Stimulated activated CD4-positive, alpha-beta T cell treated with anti-CD3 and anti-CD28 coated beads, Interleukin-4, amount 100 ng/mL, for 1 hour (primary cell): Measurements from ENCODE around the gene PAFAH2.
"Not testable (repeated sequence)": the region's sequence is repeated elsewhere in the genome, so short reads cannot be mapped to it uniquely, and the experiment has no call there.

Source experiments
- DNase-seq: peaks from one replicate; pipeline ENCODE4 v3.0.0-alpha.2; 2020

The PAFAH2 gene

DNA sequence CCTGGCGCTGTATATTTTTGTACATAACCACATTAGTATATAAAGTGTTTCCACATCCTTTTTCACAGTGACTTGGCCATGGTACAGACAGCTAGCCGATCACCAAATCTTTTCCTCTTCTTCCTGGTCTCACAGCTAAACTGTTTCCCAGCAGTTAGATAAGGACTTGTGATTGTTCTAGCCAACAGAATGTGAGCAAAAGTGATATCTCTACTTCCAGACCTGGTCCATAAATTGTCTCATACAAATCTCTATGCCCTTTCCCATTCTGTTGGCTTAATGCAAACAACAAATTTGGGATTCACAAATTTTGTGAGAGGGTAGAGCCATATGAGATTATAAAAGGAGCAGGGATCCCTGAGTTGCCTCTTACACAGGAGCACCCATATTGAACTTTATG, 19.5 kb downstream of the PAFAH2 start:
- no peak for DNase-seq

DNA sequence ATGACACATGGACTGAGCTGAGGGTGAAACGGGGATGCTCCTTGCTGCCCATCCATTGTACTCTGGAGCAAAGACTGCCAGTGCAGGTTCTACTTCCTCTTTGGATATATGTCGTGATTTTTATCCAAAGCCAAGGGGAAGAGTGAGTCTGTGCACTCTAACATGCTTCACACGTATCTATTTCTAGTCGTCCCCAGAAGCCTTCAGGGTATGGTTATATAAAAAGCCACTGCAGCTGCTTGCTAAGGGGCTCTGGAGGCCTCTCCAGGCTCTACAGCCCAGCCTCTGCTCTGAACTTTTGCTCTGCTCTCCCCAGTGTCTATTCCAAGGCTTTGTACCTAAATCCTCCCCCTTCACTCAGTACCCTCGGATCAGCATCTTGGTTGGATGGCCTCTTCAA, 20.1 kb downstream of the PAFAH2 start:
- no peak for DNase-seq

DNA sequence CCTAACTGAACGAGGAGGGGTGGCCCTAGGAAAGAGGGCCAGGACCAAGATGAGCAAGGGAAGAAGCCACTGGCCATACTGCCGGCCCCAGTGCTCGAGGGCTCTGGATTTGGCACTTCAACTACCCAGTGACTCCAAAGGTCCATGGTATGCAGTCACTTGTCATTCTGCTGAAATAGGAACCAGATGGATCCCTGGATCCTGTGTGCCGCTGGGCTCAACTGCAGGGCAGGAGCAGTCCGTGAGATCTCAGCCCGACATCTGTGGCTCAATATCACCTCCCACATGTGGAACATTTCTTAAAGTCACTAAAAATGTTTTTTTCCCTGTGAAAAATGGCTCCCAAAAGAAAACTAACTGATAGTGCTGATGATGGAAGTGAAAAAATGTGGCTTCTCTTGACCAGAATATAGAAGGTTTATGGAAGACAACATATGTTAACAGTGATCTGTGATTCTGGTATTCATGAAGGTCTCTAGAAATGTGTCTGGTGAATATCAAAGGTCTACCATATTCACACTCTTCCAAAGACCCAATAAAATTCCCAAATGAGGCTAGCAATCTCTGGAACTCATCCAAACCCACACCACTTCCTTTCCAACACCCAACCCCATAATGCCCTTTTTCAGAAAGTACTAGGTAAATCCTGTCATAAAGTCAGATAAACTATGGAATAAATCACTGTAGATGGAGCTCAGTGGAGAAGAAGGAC, 24.1 kb downstream of the PAFAH2 start:
- no peak for DNase-seq

DNA sequence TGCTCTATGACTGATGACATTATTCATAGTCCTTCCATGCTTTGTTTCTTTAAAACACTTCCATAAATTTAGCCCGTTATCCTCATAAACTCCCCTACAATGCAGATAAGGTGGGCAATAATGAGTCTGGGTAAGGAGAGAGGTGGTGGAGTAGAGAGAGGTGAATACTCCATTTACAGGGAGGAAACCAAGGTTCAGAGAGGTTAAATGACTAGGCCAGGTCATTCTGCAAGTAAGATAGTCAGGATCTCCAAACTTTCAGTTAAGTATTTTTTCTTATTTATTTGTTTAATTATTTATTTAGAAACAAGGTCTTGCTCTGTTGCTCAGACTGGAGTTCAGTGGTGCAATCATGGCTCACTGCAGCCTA, 26.1 kb downstream of the PAFAH2 start:
- no peak for DNase-seq

DNA sequence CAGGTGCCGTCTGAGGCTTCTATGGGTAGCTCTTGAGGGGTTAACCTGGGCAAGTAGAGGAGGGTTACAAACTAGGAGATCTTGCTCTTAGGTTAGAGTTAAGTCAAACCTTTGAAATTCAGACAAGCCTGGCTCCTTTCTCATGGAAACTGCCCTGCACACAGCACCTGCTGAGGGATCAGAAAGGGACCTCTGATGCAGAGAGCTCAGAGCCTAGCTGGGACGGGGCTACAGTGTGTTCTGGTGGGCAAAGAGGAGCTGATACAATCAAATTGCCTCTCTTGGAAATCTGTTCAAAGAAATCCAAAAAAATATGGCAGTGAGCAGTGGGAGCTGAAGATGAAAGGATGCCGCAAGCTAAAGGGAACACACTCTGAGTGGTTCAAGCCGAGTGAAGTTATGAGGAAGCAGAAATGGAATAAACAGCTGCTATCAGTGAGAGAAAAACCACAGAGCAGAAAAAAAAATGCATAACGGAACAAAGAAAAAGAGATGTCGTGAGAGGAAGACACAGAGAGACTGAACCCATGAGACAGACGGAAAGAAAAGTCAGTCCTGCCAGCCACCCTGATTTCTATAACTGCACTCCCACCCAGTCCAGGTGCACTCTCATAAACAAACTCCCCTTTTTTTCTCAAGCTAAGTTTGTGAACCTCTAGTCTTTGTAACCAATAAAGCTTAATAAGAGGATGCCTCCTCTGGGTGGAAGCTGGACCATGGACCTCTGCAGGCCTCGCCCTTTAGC, 26.6 kb downstream of the PAFAH2 start:
- DNase-seq = no peak

DNA sequence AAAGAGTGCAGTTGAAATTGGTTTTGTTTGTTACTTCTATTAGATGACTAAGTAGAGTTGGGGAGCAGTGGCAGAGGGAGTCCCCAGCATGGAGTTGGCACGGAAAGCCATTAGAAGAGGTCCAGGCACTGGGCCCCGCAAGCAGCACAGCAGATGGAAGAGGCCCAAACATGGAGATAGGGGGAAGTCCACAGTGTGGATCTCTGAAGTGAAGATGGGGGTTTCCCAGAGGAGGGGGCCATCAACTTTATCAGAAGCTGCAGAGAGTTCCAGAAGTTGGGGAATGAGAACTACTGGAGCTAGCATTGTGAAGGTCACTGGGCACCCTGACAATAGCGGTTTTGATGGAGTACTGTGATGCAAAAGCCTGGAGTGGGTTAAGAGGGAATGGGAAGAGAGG, 30.6 kb downstream of the PAFAH2 start:
- no peak for DNase-seq

DNA sequence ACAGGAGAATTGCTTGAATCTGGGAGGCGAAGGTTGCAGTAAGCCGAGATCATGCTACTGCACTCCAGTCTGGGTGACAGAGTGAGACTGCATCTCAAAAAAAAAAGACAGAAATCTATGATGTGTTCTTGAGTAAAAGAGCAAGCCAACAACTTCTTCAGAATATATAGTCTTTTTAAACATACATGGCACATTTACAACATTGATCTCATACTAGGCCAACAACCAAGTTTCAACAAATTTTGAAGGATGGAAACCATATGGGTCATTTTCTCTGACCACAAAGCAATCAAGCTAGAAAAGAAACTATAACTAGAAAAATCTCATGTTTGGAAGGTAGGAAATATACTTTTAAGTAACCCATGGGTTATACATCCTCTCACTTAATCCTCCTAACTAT, 38.3 kb downstream of the PAFAH2 start:
- DNase-seq = no peak

DNA sequence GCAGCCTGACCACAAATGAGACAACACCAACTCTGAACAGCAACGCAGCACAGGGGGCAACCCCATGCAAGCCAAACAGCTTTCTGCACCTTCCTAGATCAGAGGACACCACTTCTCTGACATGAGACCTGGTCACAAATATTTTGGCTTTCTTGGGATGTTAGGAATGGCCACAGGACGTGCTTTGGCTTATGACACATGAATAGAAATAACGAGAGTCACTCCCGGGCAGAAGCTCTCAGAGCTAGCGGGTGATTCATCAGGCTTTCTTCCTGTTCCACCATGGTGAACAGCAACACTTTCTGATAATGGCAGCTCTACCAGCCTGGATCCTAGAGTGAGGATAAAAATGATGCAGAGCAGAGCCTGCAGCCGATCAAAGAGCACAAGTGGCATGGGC, 39.4 kb downstream of the PAFAH2 start:
- DNase-seq = no peak

DNA sequence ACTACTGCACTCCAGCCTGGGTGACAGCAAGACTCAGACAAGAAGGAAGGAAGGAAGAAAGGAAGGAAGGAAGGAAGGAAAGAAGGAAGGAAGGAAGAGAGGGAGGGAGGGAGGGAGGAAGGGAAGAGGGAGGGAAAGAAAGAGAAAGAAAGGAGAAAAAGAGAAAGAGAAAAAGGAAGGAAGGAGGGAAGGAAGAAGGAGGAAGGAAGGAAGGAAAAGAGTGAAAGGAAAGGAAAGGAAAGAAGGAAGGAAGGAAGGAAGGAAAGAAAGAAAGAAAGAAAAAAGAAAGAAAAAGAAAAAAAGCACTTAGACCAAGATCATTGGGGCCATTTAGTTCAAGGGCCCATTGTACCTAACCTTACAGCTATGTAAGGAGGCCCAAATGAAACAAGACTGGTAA, 42.3 kb downstream of the PAFAH2 start:
- no peak for DNase-seq

DNA sequence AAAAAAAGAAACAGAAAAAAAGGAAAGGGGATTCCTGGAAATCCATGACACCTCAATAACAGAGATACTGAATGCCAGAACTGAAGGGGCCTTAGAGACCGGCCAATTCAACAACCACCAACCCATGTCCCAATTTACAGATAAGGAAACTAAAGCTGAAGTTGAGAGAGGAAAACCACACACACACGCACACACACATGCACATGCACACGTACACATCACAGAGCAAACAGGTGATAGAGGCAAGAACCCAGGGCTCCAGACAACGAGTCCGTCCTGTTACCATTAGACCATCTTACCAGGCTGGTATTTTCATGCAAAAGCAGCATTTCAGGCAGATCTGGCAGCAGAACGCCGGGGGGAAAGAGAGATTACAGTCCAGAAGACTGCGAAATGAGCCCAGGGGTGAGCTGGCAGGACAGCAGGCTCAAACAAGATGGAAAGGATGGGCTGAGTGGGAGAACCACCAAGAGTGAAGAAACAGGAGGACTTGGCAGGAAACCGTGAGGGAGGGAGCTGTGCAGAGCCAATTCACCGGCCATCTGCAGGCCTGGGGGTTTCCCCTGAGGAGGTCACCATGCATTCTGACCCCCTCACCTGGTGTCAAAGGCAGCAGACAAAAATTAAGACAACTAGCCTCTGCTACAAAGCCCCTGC, 43.5 kb downstream of the PAFAH2 start:
- no peak for DNase-seq

DNA sequence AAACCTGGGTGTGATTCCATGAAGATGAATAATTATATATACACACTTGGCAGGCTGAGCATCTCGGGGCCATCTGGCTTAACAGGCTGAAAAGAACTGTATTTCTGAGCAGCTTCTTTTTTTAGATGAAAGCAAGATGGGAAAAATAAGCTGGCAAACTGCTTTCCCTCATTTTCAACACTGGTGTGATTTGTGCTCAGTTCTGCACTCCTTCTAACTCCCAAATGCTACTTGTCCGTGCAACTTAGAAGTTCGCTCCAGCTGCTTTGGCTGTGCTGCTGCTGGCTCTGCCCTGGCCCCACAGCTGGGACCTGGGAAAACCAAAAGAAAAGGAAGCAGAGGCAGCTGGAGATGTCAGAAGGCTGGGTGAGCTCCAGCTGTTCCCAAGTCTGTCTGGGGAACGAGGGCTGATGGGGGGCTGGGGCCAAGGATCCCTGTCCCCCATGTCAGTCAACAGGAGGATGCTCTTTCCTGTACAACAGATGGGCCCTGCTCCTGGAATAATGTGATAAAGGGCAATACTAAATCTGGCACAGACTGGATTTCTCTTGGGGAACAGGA, 44.9 kb downstream of the PAFAH2 start:
- DNase-seq = no peak

DNA sequence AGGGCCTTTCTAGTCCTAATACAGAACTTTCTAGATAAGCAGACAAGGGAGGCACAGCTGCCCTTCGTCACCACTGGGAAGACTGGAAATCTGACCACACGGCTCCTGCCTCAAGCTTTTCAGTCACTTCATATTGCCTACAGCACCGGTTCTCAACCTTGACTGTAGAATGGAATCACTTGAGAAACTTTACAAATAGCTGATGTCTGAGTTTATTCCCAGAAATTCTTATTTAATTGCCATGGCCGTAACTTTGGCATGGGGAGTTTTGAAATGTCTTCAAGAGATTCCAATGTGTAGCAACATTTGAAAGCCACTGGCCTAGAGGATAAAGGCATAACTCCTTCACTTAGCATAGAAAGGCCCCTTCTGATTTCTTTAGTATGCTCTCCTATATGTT, 49.2 kb downstream of the PAFAH2 start:
- no peak for DNase-seq

DNA sequence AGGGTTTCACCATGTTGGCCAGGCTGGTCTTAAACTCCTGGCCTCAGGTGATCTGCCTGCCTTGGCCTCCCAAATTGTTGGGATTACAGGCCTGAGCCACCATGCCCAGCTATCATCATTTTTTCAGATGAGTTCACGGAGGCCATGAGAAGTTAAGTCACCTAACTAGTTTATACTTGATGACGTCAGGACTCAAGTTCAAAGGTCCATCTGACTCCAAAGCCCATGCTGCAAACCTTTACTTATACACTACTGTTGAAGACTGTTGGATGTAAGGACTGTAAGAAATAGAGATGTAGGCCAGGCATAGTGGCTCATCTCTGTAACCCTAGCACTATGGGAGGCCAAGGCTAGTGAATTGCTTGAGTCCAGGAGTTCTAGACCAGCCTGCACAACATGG, 50.8 kb downstream of the PAFAH2 start:
- DNase-seq = no peak

DNA sequence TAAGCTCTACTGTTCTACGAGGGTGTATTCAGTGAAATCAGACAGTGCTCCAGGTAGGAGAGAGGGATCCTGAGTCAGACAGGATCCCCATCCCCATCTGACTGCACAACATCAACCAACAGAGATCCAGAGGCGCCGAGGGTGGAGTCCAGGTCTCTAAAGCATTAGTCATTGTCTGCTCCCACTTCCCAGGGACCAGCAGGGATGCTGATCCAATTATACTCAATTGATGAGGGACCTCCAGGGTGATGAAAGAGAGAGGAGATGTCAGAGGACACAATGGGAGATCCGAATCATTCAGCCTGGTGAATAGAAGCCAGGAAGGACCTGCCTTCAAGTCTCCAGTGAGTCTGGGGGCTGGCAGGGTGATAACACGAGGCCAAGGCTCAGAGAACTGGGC, 52.1 kb downstream of the PAFAH2 start:
- DNase-seq = no peak

DNA sequence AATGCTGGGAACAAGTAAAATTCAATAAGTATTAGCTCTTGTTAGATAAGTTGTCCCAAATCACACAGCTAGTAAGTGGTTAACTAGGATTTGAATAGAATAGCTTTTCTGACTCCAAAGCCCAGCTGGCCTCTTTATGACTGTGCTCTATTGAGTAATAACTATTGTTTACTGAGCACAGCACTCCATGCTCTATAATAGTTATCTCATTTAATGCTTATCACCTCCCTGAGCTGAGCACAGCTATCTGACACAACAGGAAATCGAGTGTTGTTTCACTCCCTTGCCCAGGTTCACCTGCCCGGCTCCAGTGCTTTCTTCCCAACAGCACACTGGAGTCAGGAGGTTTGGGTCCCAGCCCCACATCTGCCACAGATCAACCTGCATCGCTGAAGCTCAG, 52.9 kb downstream of the PAFAH2 start:
- no peak for DNase-seq

DNA sequence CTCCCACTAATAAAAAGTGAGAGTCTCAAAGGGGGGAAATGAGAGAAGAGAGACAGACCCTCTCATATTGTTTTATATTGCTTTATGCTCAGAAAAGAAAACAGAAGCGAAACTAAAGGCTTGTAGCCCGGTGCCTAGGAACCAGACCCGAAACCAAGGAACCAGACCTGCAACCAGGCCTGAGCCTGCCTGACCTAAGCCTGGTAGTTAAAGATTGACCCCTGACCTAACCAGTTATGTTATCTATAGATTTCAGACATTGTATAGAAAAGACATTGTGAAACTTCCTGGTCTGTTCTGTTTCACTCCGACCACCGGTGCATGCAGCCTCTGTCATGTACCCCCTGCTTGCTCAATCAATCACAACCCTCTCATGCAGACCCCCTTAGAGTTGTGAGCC, 54.4 kb downstream of the PAFAH2 start:
- not testable (repeated sequence) for DNase-seq

DNA sequence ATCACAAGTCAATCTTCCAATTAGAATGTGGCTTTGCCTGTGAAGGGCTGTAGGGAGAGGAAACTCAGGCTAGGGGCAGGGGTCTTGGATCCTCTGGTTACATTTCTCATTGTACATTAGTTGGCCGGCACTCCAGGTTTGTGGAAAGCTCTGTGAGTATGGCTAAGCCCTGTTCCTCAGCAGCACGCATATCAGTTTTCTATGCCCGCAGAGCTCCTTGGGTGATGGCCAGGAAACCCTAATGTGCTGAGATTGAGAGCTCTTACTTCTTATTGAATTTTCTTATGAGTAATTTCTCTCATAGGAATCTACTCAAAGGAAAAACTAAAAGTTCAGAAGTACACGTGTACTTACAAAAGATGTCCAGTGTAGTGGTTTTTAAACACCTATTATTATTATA, 60.9 kb downstream of the PAFAH2 start:
- DNase-seq = no peak

DNA sequence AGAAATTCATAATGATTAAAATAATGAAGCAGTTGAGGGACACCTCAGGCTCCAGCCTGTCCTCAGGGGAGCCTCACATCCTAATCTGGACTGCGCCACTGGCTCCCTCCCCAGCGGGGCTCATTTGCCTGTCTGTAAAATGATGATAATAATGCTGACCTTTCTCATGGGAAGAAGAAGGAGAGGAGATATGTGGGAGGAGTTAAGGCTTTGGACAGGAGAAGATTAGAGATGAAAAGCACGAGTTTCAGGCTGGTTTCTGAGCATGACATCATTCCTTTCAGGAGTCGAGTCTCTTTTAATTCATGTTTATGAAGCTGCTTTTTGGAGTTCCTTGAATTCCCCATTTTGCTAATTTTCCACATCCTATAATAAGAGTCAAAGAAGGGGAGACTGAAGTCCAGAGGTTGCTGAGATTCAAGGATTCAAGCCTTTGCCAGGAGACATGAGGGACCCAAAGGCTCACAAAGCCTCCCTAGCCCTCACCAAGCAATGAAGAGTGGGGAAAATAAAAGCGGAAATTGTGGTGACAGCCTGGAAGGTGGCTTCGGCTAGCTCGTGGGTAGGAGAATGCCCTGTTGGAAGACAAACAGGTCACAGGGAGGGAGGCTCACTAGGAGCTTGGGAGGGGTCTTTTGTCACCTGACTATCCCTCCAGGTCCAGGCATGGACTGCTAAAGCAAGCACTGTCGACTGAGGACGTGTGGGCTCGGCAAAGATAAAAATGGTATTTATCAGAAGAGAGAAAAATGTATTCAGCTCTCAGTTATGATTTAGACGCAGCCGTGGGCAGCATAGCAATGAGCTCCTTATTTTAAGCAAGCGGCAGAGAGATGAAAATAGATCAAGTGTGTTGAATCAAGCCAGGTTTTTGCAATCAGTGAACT, 64.1 kb downstream of the PAFAH2 start:
- no peak for DNase-seq

DNA sequence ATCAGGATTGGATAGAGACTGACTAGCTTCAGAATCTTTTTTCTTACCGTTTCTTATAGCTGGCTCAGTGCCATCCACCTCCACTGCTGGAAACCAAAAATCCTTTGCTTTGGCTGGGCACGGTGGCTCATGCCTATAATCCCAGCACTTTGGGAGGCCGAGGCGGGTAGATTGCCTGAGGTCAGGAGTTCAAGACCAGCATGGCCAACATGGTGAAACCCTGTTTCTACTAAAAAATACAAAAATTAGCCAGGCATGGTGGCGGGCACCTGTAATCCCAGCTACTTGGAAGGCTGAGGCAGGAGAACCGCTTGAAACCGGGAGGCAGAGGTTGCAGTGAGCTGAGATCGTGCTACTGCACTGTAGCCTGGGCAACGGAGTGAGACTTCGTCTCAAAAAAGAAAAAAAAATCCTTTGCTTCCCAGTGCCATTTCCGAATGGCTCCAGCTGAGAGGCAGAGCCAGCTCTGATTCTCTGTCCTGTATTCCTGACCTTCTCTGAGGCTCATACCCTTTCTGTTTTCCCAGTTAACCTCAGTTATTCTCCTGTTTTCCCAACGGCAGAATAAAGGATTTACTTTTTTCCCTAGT, 65.0 kb downstream of the PAFAH2 start:
- DNase-seq = not testable (repeated sequence)

DNA sequence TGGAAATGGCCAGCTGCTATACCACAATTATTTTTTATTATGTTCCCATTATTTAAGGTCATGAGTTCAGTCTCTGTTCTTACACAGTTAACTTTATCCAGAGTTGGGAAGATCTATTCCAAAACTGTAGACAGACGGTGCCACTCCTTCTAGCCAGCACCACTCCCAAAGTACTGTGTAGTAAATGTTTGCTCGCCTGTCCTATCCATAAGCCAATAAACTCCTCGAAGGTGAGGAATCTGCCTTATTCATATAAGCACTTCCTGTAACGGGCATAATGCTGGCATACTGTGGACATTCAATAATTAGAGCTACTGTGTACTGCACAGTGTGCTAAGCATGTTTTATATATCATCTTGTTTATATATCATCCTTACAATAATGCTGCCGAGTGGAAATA, 65.5 kb downstream of the PAFAH2 start:
- DNase-seq = no peak

DNA sequence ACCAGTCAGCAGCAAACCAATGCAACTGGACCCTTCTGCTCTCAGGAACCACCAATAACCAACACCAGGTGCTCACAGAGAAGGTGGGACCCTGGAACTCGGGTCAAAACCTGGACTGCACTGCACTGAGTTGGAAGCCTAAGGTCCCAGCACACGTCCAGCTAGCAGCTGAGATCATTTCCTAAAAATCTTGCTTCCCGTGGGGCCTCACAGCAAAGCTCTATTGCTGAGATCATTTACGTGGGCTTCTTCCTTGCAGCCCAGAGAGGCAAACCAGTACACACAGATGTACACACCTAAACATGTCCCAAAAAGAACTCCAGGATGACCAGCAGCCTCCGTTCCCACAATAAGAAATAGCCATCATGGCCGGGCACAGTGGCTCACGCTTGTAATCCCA, 68.8 kb downstream of the PAFAH2 start:
- no peak for DNase-seq

DNA sequence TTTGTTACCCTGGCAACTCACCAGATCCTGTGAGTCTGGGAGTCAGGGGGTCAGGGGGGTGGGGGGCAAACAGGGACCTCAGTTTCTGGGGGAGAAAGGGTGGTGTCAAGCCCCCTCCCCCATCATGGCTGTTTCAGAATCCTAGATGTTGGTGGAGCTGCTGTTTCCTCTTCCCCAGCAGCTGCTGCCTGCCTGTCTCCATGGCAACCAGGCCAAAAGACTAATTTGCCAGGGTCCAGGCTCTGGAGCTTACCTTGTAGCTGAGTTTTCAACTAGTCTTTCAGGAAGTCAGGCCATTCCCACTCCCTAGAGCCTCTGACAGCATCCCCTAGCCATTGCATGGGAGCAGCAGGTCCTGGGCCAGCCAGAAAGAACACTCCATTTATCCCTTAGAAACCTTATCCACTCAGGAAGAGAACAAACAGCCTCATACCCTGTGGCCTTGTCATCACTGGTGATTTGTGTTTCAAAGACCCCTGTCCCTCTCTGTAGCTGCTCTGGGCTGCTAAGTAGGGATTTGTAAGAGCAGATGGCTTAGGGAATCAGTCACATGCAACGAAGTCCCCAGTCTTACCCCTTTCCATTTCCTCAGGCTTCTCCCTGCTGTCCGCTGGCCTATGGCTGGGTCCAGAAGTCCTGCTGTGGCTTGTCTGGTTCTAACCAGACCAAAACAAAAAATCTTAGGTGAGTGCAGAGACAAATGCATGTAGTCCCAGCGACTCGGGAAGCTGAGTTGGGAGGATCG, 70.2 kb downstream of the PAFAH2 start:
- DNase-seq = no peak
